Measurements from ENCODE around the gene AFF3.
"Not testable (repeated sequence)": the region's sequence is repeated elsewhere in the genome, so short reads cannot be mapped to it uniquely, and the experiment has no call there.

AFF3 gene

GRCh38 chr2:99504844-99505584 lies 637.4 kb downstream of the AFF3 start:
- no peak for DNase-seq

DNA sequence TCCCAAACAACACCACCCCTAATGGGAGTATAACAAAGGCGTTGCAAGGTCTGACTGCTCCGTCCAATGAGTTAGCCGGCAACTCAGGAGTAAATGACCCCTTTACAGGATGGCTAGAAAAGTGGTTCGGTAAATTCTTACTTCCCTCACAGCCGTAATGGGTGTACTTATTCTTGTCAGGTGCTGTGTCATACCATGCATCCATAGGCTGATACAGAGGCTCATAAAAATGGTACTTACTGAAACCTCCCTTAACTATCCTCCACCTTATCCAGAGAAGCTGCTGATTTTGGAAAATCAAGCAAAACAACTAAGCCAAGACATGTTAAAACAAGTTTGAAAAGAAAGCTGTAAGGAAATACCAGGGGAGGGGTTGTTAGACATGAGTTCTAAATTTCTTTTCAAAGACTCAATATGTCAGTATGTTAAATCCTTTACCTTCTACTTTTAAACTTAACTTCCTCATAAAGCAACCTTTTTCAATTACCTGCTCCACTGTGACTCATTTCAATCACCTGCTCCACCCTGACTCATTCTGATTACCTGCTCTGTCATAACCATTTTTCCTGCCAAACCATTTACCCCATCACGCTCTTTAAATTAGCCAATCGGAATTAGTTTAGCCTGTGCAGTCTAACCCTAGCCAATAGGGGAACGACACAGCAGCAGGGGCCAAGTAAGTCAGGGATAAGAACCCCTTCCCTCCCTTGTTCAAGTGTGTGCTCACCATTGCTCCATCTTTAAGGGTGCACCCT lies 638.6 kb downstream of the AFF3 start:
- not testable (repeated sequence) for DNase-seq

DNA sequence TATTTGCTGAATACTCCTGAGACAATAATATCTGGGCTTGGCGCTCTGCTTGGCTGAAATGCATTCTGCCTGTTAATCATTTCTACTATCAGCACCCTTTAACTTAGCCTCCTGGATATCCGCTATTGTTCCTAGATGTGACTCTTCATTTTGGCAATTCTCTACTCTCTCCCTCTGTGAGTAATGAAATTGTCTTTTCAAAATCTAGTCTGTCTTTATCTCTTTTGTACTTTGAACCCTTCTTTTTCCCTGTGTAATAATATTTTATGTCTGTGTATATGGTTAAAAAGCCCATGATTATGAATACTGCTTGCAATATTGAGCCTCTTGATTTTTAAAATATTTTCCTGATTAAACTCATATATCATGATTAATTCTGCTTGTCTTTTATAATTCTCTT lies 646.4 kb downstream of the AFF3 start:
- no peak for DNase-seq

All from SHP77 (cell line).